Body of pancreas (tissue), 4 donors: ENCODE results near the gene DYNLRB2.

Experiments
- POLR2A ChIP-seq, 3 donors: fragments of 450-650 bp; IDR thresholded peaks; one replicate each; pipeline ENCODE4 v1.6.1; 2016; ENCODE audit warnings: antibody characterized with exemption in 3 of 3, mild to moderate bottlenecking in 2 of 3
- TF ChIP-seq, protein P1 (sequence below), 7 experiments: fragments of 450-650 bp in 4 of 7; fragments of 200-600 bp in 3 of 7; sonication (generic) in 3 of 7; IDR thresholded peaks; one replicate each; pipeline ENCODE4 v1.5.1; 2016 to 2019; ENCODE audit warnings: antibody characterized with exemption in 7 of 7

DNA sequence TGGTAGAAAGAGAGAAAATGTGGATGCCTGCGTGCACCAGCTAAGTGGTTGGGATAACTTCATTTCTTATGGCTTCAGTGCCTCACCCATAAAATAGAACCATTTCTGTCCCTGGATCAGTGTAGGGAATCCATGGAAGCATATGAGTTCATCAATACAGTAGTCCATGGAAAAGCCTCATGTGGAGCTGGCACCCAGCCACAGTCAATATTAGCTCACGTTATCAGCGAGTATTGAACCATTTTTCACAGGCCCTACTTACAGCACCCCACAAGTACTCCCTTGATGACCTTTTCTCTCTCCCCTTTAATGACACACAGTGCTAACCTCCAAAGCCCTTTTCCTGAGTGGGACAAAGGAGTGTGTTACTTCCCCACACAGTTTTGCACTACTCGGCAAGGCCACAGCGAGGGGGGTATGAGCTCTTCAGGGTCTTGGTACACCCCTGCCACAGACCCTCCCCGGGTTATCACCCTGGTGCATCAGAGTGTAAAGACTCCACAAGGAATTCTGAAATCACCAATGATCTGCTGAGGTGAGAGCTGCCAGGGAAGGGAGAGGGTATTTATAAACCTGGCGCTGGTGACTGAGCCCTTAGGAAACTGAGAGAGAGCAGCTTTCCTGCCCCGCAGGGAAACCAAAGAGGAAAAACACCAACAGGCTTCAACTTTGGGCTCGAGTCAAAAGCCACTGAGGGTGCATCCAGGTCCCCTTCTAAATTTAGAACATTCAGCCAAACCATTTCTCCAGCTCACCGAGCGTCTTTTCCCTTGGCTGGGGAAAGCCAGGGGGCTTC lies 36.9 kb downstream of the DYNLRB2 start:
- TF ChIP-seq, protein P1, sequence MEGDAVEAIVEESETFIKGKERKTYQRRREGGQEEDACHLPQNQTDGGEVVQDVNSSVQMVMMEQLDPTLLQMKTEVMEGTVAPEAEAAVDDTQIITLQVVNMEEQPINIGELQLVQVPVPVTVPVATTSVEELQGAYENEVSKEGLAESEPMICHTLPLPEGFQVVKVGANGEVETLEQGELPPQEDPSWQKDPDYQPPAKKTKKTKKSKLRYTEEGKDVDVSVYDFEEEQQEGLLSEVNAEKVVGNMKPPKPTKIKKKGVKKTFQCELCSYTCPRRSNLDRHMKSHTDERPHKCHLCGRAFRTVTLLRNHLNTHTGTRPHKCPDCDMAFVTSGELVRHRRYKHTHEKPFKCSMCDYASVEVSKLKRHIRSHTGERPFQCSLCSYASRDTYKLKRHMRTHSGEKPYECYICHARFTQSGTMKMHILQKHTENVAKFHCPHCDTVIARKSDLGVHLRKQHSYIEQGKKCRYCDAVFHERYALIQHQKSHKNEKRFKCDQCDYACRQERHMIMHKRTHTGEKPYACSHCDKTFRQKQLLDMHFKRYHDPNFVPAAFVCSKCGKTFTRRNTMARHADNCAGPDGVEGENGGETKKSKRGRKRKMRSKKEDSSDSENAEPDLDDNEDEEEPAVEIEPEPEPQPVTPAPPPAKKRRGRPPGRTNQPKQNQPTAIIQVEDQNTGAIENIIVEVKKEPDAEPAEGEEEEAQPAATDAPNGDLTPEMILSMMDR (IDR thresholded peaks at IDR 0.05), result no peak
- TF ChIP-seq POLR2A (IDR thresholded peaks at IDR 0.05), result no peak
